ENCODE results near the gene MSX2. TPM values are rescaled to one million over a fixed set of nuclear protein-coding genes. Genes with fewer than 3 reads are reported as not detected.

MSX2 gene
- total RNA-seq, 1 donor from 2014 or later, result 2.3 TPM

GRCh38 chr5:174732036-174733020, 7.9 kb downstream of the MSX2 start:
- H3K4me3 Mint-ChIP-seq (ENCODE audit: unreplicated experiment), result peak overlapping the region; percentile 6
- DNase-seq (ENCODE audit: low spot score), result no peak
- TF ChIP-seq CTCF (IDR thresholded peaks at IDR 0.05), result no peak
- no peaks in the 10 kb centered on the region for H3K9me3 Mint-ChIP-seq (ENCODE audit: low read depth)
- peaks cover 77% of the 10 kb centered on the region for H3K27me3 Mint-ChIP-seq (ENCODE audit: low read depth)
- peaks cover 33% of the 10 kb centered on the region for H3K4me1 Mint-ChIP-seq (ENCODE audit: low read depth)
- H3K27ac Mint-ChIP-seq (ENCODE audit: unreplicated experiment), result no peak overlapping the region
- peaks cover 8% of the 10 kb centered on the region for H3K36me3 Mint-ChIP-seq (ENCODE audit: low read depth)

- TF ChIP-seq CTCF (IDR thresholded peaks at IDR 0.05), result no peak
- Mint-ChIP-seq H3K36me3 (ENCODE audit: low read depth) (peaks cover 8% of the 10 kb centered on the region), H3K4me3 (ENCODE audit: unreplicated experiment) (no peak overlapping the region), H3K4me1 (ENCODE audit: low read depth) (peaks cover 36% of the 10 kb centered on the region), H3K27ac (ENCODE audit: unreplicated experiment) (no peak overlapping the region), H3K27me3 (ENCODE audit: low read depth) (peaks cover 70% of the 10 kb centered on the region), H3K9me3 (ENCODE audit: low read depth) (no peaks in the 10 kb centered on the region)
- no peak for DNase-seq (ENCODE audit: low spot score)
These were observed 8.8 kb downstream of the MSX2 start for GRCh38 chr5:174733091-174733690.

GRCh38 chr5:174733836-174734235, 9.5 kb downstream of the MSX2 start:
- no peak overlapping the region for H3K27ac Mint-ChIP-seq (ENCODE audit: unreplicated experiment)
- H3K36me3 Mint-ChIP-seq (ENCODE audit: low read depth), result peaks cover 8% of the 10 kb centered on the region
- H3K4me3 Mint-ChIP-seq (ENCODE audit: unreplicated experiment), result no peak overlapping the region
- H3K27me3 Mint-ChIP-seq (ENCODE audit: low read depth), result peaks cover 66% of the 10 kb centered on the region
- H3K9me3 Mint-ChIP-seq (ENCODE audit: low read depth), result no peaks in the 10 kb centered on the region
- peaks cover 36% of the 10 kb centered on the region for H3K4me1 Mint-ChIP-seq (ENCODE audit: low read depth)
- no peak for TF ChIP-seq CTCF (IDR thresholded peaks at IDR 0.05)
- no peak for DNase-seq (ENCODE audit: low spot score)

GRCh38 chr5:174734571-174735497, 10.5 kb downstream of the MSX2 start:
- H3K4me1 Mint-ChIP-seq (ENCODE audit: low read depth), result peaks cover 36% of the 10 kb centered on the region
- TF ChIP-seq CTCF (IDR thresholded peaks at IDR 0.05), result no peak
- H3K27ac Mint-ChIP-seq (ENCODE audit: unreplicated experiment), result no peak overlapping the region
- H3K4me3 Mint-ChIP-seq (ENCODE audit: unreplicated experiment), result peak overlapping the region; percentile 57
- peaks cover 59% of the 10 kb centered on the region for H3K27me3 Mint-ChIP-seq (ENCODE audit: low read depth)
- peaks cover 2% of the 10 kb centered on the region for H3K36me3 Mint-ChIP-seq (ENCODE audit: low read depth)
- DNase-seq (ENCODE audit: low spot score), result no peak
- no peaks in the 10 kb centered on the region for H3K9me3 Mint-ChIP-seq (ENCODE audit: low read depth)

All from chondrocyte (in vitro differentiated cells).